A549 (cell line): ENCODE results near the gene HGS. TPM values are rescaled to one million over a fixed set of nuclear protein-coding genes. Genes with fewer than 3 reads are reported as not detected.

Experiments used
- ATAC-seq, 2 experiments: fragments of 200-7000 bp in 1 of 2; fragments of >200 bp in 1 of 2; cut with Nextera tagmentation in 1 of 2; cut with Tn5 transposase in 1 of 2; 3 replicates each; pipeline versions ENCODE4 v1.8.0 to v1.9.1; 2018 to 2020; ENCODE audit warnings: mild to moderate bottlenecking in 1 of 2, moderate library complexity in 1 of 2
- CTCF ChIA-PET: fragments of 300-600 bp; sonication (Branson Sonifier 250); formaldehyde crosslinking; extraction: SDS; loops from one replicate; lab custom pipeline; 2021; ENCODE audit warnings: antibody characterized with exemption, inconsistent platforms; lab: Yijun Ruan, JAX
- POLR2A ChIA-PET: fragments of 350-600 bp; formaldehyde crosslinking; extraction: SDS; loops from one replicate; lab custom pipeline; 2021; ENCODE audit warnings: antibody characterized with exemption, inconsistent platforms; lab: Yijun Ruan, JAX
- DNase-seq, 2 experiments: peaks; one replicate each; pipeline versions ENCODE4 v3.0.0 to v3.0.0-alpha.2; 2011 to 2016; ENCODE audit warnings: low read depth in 1 of 2, low spot score in 1 of 2
- FAIRE-seq: peaks from 2 replicates; lab custom pipeline; 2011; peaks lifted over from hg19 to GRCh38; lab: Jason Lieb, UNC
- H3K27ac ChIP-seq, 2 experiments: fragments of >200 bp; sonication (Bioruptor Twin); formaldehyde crosslinking; 3 replicates each; pipeline ENCODE4 v1.5.1; 2016 to 2017
- H3K4me1 ChIP-seq: fragments of >200 bp; sonication (Bioruptor Twin); formaldehyde crosslinking; 3 replicates; pipeline ENCODE4 v1.6.1; 2016
- H3K4me2 ChIP-seq: fragments of >200 bp; sonication (Bioruptor Twin); formaldehyde crosslinking; 3 replicates; pipeline ENCODE4 v1.6.1; 2016
- H3K4me3 ChIP-seq: fragments of >200 bp; sonication (Bioruptor Twin); formaldehyde crosslinking; 3 replicates; pipeline ENCODE4 v1.5.1; 2016
- H3K9me3 ChIP-seq: fragments of >200 bp; sonication (Bioruptor Twin); formaldehyde crosslinking; 3 replicates; pipeline ENCODE4 v1.6.1; 2016
- BHLHE40 ChIP-seq: IDR thresholded peaks from 2 replicates; pipeline ENCODE4 v1.6.1; 2012; ENCODE audit warnings: low read depth, low read length, inconsistent platforms
- EHF ChIP-seq: fragments of 250-450 bp; sonication (Bioruptor Pico); IDR thresholded peaks from 2 replicates; pipeline ENCODE4 v1.5.0; 2020; ENCODE audit warnings: mild to moderate bottlenecking
- ESRRA ChIP-seq: fragments of 150-350 bp; IDR thresholded peaks from 2 replicates; pipeline ENCODE4 v1.6.1; 2014; ENCODE audit warnings: mild to moderate bottlenecking, low read length, borderline replicate concordance
- FOSB ChIP-seq: fragments of 250-450 bp; sonication (Bioruptor Pico); IDR thresholded peaks from 2 replicates; pipeline ENCODE4 v1.5.0; 2020; ENCODE audit warnings: mild to moderate bottlenecking, moderate library complexity
- HOXB5 ChIP-seq: fragments of 250-450 bp; sonication (Bioruptor Pico); IDR thresholded peaks from 2 replicates; pipeline ENCODE4 v1.5.0; 2020; ENCODE audit warnings: mild to moderate bottlenecking, moderate library complexity
- KDM1A ChIP-seq: fragments of 200-600 bp; sonication (generic); IDR thresholded peaks from 2 replicates; pipeline ENCODE4 v1.6.1; 2016; ENCODE audit warnings: low read depth, mild to moderate bottlenecking
- MAZ ChIP-seq: fragments of 150-350 bp; IDR thresholded peaks from 2 replicates; pipeline ENCODE4 v1.6.1; 2014; ENCODE audit warnings: antibody characterized with exemption, low read depth, low read length, borderline replicate concordance
- MYC ChIP-seq: IDR thresholded peaks from 2 replicates; pipeline ENCODE4 v1.6.1; 2012; ENCODE audit warnings: mild to moderate bottlenecking, inconsistent platforms, low read length, improper control_type of control experiment, borderline replicate concordance
- NFE2L2 ChIP-seq: fragments of 150-350 bp; conservative IDR thresholded peaks from 2 replicates; pipeline ENCODE4 v1.6.1; 2014; ENCODE audit warnings: low read length
- NPAS2 ChIP-seq: fragments of 250-450 bp; sonication (Bioruptor Pico); IDR thresholded peaks from 2 replicates; pipeline ENCODE4 v1.8.0; 2022; ENCODE audit warnings: mild to moderate bottlenecking, moderate library complexity, borderline replicate concordance
- PHF8 ChIP-seq: fragments of 200-600 bp; sonication (generic); IDR thresholded peaks from 2 replicates; pipeline ENCODE4 v1.6.1; 2016; ENCODE audit warnings: low read depth, mild to moderate bottlenecking, antibody characterized with exemption, moderate library complexity, borderline replicate concordance
- RCOR1 ChIP-seq: fragments of 150-350 bp; IDR thresholded peaks from 2 replicates; pipeline ENCODE4 v1.6.1; 2014; ENCODE audit warnings: antibody characterized with exemption, low read length, low read depth
- ZSCAN20 ChIP-seq: fragments of 250-450 bp; sonication (Bioruptor Pico); IDR thresholded peaks from 2 replicates; pipeline ENCODE4 v1.8.0; 2022; ENCODE audit warnings: mild to moderate bottlenecking, moderate library complexity
- WGBS: methylation state at CpG from one replicate; pipeline ENCODE4 v1.1.6; 2017; ENCODE audit errors: missing lambda C conversion rate; 5-methylcytosine and 5-hydroxymethylcytosine counted together
- polyA plus RNA-seq, 4 experiments: library from polyadenylated mRNA; depleted of rRNA in 3 of 4; stranded (reverse); fragments of >200 nt; fragmentation: RNase III in 1 of 4; extraction: RNeasy Plus Mini Kit Qiagen cat#74134 plus additional on column Dnase treatment in 1 of 4; gene quantifications; 2 replicates in 3 of 4; 3 replicates in 1 of 4; pipeline ENCODE4 v1.2.3, GENCODE V29; 2011 to 2017
- TF ChIP-seq, protein P1 (sequence below): IDR thresholded peaks from 2 replicates; pipeline ENCODE4 v1.6.1; 2012; ENCODE audit warnings: low read depth, borderline replicate concordance
- TF ChIP-seq, protein P2 (sequence below): fragments of 200-600 bp; sonication (generic); IDR thresholded peaks from 2 replicates; pipeline ENCODE4 v1.6.1; 2016; ENCODE audit warnings: antibody characterized with exemption, mild to moderate bottlenecking, moderate library complexity
- TF ChIP-seq, protein P3 (sequence below): fragments of 450-650 bp; IDR thresholded peaks from 2 replicates; pipeline ENCODE4 v1.6.1; 2014; ENCODE audit warnings: antibody characterized with exemption
- TF ChIP-seq, protein P4 (sequence below): fragments of 150-350 bp; IDR thresholded peaks from 2 replicates; pipeline ENCODE4 v1.6.1; 2014; ENCODE audit warnings: low read depth, mild to moderate bottlenecking, low read length
- TF ChIP-seq, protein P5 (sequence below): fragments of 250-450 bp; sonication (Bioruptor Pico); IDR thresholded peaks from 2 replicates; pipeline ENCODE4 v1.5.0; 2020; ENCODE audit warnings: low read depth, mild to moderate bottlenecking, moderate library complexity
- TF ChIP-seq, protein P6 (sequence below): IDR thresholded peaks from 2 replicates; pipeline ENCODE4 v1.6.1; 2012

The HGS gene
- polyA plus RNA-seq, 2 of the 4 experiments (the other 2 are of a cell fraction), result 85.9 to 130 TPM

DNA sequence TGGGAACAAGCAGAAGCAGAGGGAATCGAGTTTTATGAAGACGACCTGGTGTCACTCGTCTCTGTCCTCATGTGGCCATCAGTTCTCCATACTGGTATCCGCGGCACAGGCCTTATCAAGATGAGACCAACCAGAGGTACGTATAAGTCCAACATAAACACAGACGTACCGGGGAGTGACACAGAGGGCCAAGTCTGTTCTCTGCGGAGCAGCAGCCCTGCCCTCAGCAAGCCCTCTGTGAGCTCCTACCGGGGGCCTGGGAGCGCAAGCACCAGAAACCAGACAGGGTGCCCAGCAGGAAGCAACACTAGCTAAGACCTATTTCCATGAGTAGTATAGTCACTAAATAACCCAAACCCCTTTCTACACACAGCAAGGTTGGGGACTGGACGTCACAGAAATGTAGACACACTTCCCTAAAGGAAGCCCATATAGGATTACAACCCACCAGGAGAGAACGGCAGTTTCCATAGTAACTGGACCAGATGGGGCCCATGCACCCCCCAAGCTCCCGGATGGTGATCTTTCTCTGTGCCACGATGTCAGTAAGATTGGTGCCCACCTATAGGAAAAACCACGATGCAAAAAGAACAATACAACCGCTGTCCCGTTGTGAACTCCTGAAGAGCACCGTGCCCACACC is 1.1 kb upstream of the HGS start:
- 0 out of 2 replicates have a peak, but pooled peaks have one; percentile 5 for TF ChIP-seq FOSB (CRISPR knock-in tag)
- TF ChIP-seq NFE2L2, result no peak
- FAIRE-seq (no peak), ATAC-seq (no peak; a peak in 2 of 6 replicates), DNase-seq (no peak)
- Histone ChIP-seq H3K4me2 (peak overlapping the region; percentile 96), H3K9me3 (no peaks in the 10 kb centered on the region), H3K4me3 (peak overlapping the region; percentile 86), H3K4me1 (peaks cover 25% of the 10 kb centered on the region), H3K27ac (peak overlapping the region; percentile 90 to 91)
- ChIA-PET CTCF (interaction anchor here (1.2 to 8.1 kb wide), 10 partner anchors 10 to 124 kb away, joined by 3 to 54 read pairs (median 7); partner anchors contain the start of gene MRPL12), POLR2A (interaction anchor here (1.1 to 3.8 kb wide), 6 partner anchors 9 to 19 kb away, joined by 3 to 42 read pairs (median 9); partner anchors contain the start of genes CCDC137, MRPL12 and OXLD1)
- WGBS, result 44% methylated on average over 19 of the region's 19 CpGs

DNA sequence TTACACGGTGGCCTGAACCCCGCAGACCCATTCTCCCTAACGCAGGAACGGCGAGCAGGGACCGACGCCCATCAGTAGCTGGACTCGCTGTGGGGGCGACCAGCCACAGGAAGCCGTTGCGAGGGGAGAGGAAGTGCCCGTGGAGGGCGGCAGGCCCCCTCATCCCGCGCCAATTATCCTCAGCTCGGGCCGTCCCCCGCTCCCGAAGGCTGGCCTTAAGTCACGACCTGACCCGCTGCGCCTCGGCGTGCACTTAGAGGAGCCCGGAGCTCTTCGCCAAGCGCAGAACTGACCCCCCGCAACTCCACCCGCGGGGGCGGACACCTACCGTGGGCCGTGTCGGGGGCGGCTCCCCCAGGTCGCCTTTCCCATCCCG is 615 bp upstream of the HGS start:
- DNase-seq (no peak), FAIRE-seq (no peak), ATAC-seq (peak; percentile 20 to 36; a peak in 4 of 6 replicates)
- Histone ChIP-seq H3K27ac (peak overlapping the region; percentile 90 to 91), H3K4me2 (peak overlapping the region; percentile 96), H3K4me3 (peak overlapping the region; percentile 86), H3K9me3 (no peaks in the 10 kb centered on the region), H3K4me1 (peaks cover 25% of the 10 kb centered on the region)
- ChIA-PET CTCF (interaction anchor here (0.8 to 8.1 kb wide), 12 partner anchors 8 to 124 kb away, joined by 3 to 54 read pairs (median 5); partner anchors contain the start of gene MRPL12), POLR2A (interaction anchor here (0.8 to 3.8 kb wide), 15 partner anchors 9 to 339 kb away, joined by 3 to 42 read pairs (median 5); partner anchors contain the start of genes CCDC137, CENPX, MCRIP1 and MRPL12)
- TF ChIP-seq MYC, result no peak
- TF ChIP-seq NPAS2 (CRISPR knock-in tag), result no peak
- TF ChIP-seq, protein P1, sequence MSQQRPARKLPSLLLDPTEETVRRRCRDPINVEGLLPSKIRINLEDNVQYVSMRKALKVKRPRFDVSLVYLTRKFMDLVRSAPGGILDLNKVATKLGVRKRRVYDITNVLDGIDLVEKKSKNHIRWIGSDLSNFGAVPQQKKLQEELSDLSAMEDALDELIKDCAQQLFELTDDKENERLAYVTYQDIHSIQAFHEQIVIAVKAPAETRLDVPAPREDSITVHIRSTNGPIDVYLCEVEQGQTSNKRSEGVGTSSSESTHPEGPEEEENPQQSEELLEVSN, result no peak
- peak; percentile 44; the same call in 1 of the 2 replicates for TF ChIP-seq PHF8
- WGBS, result 0% methylated on average over 10 of the region's 37 CpGs

DNA sequence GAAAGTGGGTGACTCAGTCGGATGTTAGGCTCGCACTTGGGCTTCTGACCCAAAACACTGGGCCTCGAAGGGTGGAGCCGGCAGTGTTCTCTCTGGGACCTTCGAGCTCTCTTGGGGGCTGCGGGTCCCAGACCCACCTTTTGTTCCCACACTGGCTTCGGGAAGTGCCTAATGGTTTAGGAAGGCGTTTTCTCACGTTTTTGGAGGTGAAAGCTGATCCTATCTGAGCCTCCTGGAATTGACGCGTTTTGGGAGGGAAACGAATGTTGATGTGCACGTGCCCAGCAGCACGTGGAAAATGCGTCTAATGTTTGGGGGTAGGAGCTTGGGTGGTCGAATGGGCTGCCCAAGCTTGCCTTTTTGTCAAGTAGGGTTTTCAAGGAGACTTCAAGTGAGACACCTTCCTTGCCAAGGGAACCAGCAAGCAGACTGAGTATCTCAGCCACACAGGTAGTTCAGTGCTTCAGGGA is 666 bp downstream of the HGS start:
- Histone ChIP-seq H3K4me1 (peaks cover 25% of the 10 kb centered on the region), H3K9me3 (no peaks in the 10 kb centered on the region), H3K27ac (peak overlapping the region; percentile 90 to 93), H3K4me2 (peak overlapping the region; percentile 83), H3K4me3 (peak overlapping the region; percentile 86)
- TF ChIP-seq, protein P2, sequence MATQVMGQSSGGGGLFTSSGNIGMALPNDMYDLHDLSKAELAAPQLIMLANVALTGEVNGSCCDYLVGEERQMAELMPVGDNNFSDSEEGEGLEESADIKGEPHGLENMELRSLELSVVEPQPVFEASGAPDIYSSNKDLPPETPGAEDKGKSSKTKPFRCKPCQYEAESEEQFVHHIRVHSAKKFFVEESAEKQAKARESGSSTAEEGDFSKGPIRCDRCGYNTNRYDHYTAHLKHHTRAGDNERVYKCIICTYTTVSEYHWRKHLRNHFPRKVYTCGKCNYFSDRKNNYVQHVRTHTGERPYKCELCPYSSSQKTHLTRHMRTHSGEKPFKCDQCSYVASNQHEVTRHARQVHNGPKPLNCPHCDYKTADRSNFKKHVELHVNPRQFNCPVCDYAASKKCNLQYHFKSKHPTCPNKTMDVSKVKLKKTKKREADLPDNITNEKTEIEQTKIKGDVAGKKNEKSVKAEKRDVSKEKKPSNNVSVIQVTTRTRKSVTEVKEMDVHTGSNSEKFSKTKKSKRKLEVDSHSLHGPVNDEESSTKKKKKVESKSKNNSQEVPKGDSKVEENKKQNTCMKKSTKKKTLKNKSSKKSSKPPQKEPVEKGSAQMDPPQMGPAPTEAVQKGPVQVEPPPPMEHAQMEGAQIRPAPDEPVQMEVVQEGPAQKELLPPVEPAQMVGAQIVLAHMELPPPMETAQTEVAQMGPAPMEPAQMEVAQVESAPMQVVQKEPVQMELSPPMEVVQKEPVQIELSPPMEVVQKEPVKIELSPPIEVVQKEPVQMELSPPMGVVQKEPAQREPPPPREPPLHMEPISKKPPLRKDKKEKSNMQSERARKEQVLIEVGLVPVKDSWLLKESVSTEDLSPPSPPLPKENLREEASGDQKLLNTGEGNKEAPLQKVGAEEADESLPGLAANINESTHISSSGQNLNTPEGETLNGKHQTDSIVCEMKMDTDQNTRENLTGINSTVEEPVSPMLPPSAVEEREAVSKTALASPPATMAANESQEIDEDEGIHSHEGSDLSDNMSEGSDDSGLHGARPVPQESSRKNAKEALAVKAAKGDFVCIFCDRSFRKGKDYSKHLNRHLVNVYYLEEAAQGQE, result no peak
- TF ChIP-seq ESRRA (peak; percentile 50; the same call in 1 of the 2 replicates), BHLHE40 (0 out of 2 replicates have a peak, but pooled peaks have one; percentile 34), ZSCAN20 (CRISPR knock-in tag) (no peak), PHF8 (0 out of 2 replicates have a peak, but pooled peaks have one; percentile 33), EHF (CRISPR knock-in tag) (peak; percentile 84), KDM1A (no peak), RCOR1 (no peak), HOXB5 (CRISPR knock-in tag) (peak; percentile 78; the same call in 1 of the 2 replicates), MAZ (0 out of 2 replicates have a peak, but pooled peaks have one; percentile 27)
- TF ChIP-seq, protein P3, sequence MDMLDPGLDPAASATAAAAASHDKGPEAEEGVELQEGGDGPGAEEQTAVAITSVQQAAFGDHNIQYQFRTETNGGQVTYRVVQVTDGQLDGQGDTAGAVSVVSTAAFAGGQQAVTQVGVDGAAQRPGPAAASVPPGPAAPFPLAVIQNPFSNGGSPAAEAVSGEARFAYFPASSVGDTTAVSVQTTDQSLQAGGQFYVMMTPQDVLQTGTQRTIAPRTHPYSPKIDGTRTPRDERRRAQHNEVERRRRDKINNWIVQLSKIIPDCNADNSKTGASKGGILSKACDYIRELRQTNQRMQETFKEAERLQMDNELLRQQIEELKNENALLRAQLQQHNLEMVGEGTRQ, result peak; percentile 73
- TF ChIP-seq, protein P4, sequence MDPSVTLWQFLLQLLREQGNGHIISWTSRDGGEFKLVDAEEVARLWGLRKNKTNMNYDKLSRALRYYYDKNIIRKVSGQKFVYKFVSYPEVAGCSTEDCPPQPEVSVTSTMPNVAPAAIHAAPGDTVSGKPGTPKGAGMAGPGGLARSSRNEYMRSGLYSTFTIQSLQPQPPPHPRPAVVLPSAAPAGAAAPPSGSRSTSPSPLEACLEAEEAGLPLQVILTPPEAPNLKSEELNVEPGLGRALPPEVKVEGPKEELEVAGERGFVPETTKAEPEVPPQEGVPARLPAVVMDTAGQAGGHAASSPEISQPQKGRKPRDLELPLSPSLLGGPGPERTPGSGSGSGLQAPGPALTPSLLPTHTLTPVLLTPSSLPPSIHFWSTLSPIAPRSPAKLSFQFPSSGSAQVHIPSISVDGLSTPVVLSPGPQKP, result no peak
- TF ChIP-seq, protein P5, sequence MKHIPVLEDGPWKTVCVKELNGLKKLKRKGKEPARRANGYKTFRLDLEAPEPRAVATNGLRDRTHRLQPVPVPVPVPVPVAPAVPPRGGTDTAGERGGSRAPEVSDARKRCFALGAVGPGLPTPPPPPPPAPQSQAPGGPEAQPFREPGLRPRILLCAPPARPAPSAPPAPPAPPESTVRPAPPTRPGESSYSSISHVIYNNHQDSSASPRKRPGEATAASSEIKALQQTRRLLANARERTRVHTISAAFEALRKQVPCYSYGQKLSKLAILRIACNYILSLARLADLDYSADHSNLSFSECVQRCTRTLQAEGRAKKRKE (CRISPR knock-in tag), result peak; percentile 90
- TF ChIP-seq, protein P1, result peak; percentile 98
- TF ChIP-seq, protein P6, sequence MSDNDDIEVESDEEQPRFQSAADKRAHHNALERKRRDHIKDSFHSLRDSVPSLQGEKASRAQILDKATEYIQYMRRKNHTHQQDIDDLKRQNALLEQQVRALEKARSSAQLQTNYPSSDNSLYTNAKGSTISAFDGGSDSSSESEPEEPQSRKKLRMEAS, result peak; percentile 96
- peak in 1 of 2 experiments; percentile 10; a peak in 4 of 6 replicates for ATAC-seq
- WGBS, result 7% methylated on average over 14 of the region's 16 CpGs
- peak in 1 of 2 experiments; percentile 77 for DNase-seq
- CTCF ChIA-PET, result interaction anchor here (1.4 to 8.1 kb wide), 7 partner anchors 9 to 170 kb away, joined by 3 to 54 read pairs (median 8); partner anchors contain the start of gene MRPL12
- no peak for FAIRE-seq
- POLR2A ChIA-PET, result interaction anchor here (1.0 to 3.8 kb wide), 5 partner anchors 9 to 239 kb away, joined by 3 to 42 read pairs (median 5); partner anchors contain the start of genes CCDC137, MCRIP1, MRPL12 and OXLD1
